ENCODE measurements around the gene GHR.
"Not testable (repeated sequence)": the region's sequence is repeated elsewhere in the genome, so short reads cannot be mapped to it uniquely, and the experiment has no call there.

The GHR gene

DNA sequence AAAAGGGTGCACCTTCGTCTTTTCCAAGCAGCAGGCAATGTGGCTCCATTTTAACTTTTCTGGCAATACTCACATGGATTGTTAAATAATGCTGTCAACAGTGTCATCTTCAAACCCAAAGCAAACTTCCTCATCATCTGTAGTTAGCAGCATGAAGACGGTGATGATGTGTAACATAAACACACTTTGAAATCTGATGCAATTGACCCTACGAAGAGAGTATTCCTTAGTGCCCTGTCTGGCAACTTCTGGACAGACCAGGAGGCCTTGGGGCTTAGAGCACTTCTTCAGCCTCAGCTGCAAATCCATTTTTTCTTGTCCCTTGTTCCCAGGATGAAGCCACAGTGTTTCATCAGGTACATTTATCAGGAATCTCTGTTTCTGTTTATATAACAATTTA, 149.1 kb downstream of the GHR start:
- no peak for DNase-seq

- no peak for DNase-seq
These were observed 150.1 kb downstream of the GHR start for GRCh38 chr5:42573386-42573785.

GRCh38 chr5:42575914-42576313, 152.7 kb downstream of the GHR start:
- DNase-seq: not testable (repeated sequence)

DNA sequence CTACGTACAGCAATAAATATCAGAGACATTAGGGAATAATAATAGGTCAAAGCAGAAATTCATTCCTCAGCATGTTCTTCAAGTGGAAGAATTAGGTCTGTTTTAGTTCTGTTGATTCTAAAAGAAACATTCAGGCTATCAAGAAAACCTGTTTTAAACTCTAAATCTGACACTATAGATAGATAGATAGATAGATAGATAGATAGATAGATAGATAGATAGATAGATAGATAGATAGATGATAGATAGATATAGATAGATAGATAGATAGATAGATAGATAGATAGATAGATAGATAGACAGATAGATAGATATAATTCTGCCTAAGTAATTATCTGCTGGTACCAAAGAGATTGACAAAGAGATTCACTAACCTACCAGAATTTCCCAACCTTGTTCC, 155.7 kb downstream of the GHR start:
- not testable (repeated sequence) for DNase-seq

- DNase-seq: no peak
These were observed 156.1 kb downstream of the GHR start for GRCh38 chr5:42579320-42579719.

DNA sequence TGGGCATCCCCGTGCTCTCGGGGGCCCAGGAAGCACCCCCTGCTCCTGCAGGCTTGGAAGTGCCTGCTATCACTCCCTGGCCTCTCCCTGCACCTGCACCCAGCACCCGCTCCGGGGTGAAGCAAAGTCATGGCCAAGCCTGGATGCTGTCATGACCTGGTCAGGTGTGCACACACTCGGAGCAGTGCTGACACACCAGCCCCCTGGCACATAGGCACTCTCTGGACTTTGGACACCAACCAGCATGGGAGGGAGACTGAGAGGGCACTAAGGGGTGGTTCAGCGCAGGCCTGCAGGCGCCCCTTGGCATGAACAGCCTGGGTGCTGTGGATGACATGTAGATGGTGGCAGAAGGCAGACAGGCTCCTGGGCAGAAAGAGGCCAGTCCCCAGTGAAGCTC, 158.6 kb downstream of the GHR start:
- no peak for DNase-seq

- no peak for DNase-seq
These were observed 159.5 kb downstream of the GHR start for GRCh38 chr5:42582723-42583122.

DNA sequence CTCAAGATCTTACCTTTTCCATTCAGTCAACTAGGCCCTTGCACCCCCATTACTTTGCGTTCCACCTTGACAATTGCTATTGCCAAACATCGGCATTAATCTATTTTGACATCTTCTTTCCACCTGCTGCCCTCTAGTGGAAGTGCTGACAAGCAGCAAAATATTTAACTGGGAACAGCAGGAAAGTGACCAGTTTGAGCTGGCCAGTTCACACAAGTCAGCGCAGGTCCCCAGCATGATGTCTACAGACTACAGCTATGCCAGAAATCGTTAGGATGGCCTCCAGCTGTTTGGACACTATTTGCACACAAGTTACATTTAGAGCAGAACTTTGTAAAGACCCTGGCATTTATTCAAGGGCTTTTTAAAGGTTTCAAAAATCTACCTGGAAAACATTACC, 160.1 kb downstream of the GHR start:
- DNase-seq: peak; percentile 3

- no peak for DNase-seq
These were observed 163.4 kb downstream of the GHR start for GRCh38 chr5:42586625-42587024.

- no peak for DNase-seq
These were observed 164.0 kb downstream of the GHR start for GRCh38 chr5:42587096-42587723.

GRCh38 chr5:42590566-42590965, 167.3 kb downstream of the GHR start:
- no peak for DNase-seq

DNA sequence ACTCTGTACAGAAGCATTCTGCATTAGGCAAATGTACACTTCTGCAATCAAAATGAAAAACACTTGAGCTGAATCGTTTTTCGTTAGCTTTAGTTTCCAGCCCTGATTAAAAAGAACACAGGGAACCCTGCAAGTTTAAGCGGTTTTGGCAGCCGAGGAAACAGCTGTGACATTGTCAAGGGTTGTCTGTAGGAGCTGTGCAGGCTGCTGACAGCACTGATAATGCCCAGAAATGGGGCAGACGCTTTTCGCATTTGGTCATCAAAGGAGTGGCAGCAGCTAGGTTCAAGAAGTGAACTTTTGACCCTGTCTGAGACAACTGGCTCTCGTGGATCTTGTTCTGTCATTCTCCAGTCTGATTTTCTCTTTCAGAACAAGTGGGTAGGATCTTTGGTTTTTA, 167.8 kb downstream of the GHR start:
- DNase-seq: no peak

DNA sequence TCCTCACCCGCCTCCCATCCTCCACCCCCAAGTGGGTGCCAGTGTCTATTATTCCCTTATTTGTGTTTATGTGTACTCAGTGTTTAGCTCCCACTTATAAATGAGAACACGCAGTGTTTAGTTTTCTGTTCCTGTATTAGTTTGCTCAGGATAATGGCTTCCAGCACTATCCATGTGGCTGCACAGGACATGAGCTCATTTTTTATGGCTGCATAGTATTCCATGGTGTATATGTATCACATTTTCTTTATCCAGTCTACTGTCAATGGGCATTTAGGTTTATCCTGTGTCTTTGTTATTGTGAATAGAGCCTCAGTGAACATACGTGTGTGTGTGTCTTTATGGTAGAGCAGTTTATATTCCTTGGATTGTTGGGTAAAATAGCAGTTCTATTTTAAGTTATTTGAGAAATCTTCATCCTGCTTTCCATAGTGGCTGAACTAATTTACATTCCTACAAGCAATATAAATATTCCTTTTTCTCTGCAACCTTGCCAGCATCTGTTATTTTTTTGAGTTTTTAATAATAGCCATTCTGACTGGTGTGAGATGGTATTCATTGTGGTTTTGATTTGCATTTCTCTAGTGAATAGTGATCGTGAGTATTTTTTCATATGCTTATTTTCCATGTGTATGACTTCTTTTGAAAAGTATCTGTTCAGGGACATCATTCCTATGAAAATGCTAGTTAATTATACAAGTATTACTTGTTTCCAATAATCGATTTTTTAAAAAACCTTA, 169.3 kb downstream of the GHR start:
- DNase-seq: no peak

DNA sequence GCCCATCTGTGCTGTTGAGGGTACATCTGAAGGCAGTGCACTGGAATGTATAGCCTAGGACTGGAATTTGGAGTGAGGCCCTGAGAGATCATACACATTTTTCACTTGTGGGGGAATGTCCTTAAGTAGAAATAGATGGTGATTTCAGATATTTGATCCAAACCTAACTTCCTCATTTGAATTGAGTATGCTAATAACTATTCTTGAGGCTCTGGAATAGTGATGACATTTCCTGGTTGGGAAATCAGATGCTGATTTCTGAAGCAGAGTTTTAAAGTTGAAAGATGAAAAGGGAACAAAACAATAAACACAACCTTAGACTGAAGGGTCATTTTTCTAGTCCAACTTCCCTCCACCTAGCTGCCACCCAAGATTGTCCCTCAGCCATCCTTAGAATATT, 170.4 kb downstream of the GHR start:
- no peak for DNase-seq

DNA sequence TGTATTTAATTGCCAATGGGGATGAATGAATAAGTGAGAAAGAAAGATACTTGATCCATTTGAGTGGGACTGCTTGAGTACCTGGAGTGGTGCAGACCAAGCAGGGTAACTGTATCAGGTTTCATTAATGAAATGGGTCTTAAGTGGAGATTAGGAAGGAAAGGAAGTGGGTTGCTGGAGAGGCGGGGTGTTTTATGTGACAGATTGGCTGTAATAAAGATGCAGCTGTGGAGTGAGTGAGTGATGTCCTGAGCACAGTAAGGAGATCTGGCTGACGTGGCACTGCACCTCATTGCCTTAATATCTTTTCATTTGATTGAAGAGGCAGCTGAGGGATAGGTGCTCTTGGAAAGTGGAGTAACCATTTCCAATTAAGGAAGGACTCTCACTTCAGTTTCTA, 172.4 kb downstream of the GHR start:
- DNase-seq: no peak

DNA sequence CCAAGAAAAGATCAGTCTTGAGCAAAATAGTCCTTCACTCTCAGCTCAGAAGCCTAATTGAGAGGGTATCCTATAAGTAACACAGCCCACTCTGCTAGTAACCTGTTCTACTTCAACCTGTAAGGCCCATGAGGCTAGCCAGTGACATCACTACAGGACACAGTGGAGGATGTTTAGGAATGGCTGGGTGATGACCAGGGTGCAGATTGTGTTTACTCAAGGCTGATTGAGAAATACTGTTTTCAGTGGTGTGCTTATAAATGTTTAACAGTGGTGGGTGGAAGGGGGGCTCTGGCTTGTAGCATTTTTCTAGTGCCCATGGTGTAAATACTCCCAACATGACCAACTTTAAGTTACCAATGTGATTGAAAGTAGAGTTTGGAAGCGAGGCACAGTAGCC, 173.6 kb downstream of the GHR start:
- no peak for DNase-seq

DNA sequence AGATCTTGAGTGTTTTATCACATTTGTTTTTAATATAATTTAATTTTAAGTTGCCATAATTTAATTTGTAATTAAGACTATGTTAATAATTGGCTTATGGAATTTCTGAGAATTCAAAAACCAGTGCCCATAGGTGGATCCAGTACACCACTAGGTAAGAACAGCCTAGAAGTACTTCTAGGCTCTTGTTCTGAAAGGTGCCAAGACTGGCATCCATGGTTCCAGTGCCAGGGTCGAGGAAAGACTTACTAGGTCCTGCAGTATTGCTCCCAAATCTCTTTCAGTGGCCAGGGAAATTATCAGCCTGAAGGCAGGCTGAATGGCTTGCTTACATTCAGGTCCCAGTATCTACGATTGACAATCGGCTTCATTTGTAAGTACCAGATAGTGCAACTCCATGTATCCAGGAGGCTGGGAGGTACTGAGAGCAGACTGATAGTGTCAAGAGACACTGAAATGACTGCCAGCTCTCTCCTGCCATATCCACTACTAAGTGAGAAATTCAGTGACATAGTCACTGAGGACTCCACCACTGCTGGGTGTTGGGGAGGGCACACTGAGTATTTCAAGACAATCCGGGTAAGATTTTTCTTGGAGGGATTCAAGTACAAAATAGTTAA, 174.2 kb downstream of the GHR start:
- no peak for DNase-seq

- DNase-seq: no peak
These were observed 175.1 kb downstream of the GHR start for GRCh38 chr5:42598311-42598710.

DNA sequence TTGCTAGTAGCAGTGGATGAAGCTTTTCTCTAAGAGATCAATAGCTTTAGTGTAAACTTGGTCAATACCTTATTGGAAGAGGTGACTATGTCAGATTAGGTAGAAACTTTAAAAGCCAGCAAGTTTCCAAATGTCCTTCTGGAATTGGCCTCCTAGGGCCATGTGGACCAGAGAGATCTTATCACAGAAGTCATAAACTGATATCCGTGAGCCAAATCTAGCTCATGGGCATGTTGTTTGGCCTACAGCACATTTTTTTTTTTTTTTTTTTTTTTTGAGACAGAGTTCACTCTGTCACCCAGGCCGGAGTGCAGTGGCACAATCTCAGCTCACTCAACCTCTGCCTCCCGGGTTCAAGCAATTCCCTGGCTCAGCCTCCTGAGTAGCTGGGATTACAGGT, 175.9 kb downstream of the GHR start:
- DNase-seq: no peak

DNA sequence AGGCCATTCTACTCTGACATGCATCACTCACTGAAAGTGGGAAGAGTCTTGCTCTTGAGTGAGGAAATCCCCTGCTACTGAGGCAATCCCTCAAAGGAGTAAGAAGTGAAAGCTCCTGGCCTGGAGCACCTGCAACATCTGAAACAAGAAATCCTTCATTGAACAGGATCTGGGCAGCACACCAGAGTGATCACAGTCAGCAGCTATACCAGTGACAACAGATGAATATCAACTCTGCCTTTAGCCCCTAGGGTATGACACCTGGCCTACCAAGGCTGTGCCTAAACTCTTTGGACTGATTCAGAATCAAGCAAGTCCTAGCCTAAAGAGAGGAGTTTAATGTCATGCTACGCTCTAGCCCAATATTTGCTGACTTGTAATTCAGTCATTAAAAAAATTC, 177.2 kb downstream of the GHR start:
- no peak for DNase-seq

DNA sequence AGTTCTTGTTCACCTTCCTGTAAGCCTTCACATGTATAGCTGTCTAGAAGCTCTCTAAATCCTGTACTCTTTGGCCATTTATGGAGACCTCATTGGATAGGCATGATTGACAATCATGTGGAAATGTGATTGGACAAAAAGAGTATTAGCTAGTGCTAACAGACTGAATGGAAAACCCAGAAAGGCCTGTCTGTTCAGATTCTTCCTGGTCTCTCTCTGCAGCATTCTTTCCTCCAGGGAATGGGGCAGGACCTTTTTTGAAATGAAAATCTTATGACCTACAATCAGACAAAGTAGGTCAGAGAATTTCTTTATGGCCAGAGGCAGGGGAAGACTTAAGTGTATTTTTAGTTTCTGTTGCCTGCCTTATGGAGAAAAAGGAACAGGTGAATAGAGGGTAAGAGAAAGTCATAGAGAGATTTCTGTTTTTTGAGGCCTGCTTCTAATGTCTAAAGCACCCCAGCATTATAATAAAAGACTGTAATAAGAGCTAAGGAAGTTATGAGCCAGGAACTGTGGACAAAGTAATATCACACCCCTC, 181.0 kb downstream of the GHR start:
- DNase-seq: no peak

- DNase-seq: no peak
These were observed 182.3 kb downstream of the GHR start for GRCh38 chr5:42605490-42605889.

DNA sequence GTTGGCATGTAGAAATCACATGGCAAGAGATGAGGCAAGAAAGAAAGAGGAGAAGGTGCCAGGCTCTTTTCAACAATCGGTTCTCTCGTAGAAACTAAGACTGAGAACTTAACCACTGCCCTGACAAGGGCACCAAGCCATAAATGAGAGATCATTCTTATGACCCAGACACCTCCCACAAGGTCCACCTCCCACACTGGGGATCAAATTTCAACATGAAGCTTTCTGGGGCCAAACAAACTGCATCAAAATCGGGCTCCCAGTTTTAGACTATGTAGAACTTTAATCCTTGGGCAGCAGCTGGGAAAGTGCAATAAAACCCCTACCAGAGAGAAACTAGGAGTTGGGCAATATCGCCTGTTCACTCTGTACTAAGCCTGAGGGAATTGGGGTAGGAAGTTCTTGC, 183.2 kb downstream of the GHR start:
- DNase-seq: no peak

DNA sequence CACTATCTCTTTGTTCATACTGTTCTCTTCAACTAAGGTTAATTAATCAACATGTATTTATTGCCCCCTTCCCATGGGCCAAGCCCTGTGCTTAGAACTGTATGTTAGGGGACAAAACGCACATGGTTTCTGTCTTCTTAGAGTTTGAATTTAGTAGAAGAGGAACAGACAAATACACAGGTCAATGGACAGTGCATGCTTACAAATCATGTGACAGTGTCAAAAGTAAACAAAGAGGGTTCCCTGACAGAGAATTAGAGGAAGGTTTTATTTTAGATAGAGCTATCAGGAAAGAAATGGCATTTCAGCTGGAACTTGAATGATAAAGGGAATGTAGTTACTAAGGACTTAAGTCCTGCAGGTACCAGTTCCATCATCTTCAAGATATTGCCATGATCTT, 188.2 kb downstream of the GHR start:
- no peak for DNase-seq
